ENCODE measurements around the gene SBF1.
"Not testable (repeated sequence)": the region's sequence is repeated elsewhere in the genome, so short reads cannot be mapped to it uniquely, and the experiment has no call there.

The SBF1 gene

GRCh38 chr22:50474710-50475651 lies at the start of gene SBF1:
TSS of gene SBF1 (minus strand) at chr22:50475035. CDS start at chr22:50474840, 195 bp downstream.
- Mint-ChIP-seq H3K9me3 (no peaks in the 10 kb centered on the region), H3K27ac (peak within 1 kb of the TSS; percentile 85), H3K4me1 (ENCODE audit: low read depth) (peaks cover 43% of the 10 kb centered on the region), H3K27me3 (peaks cover 5% of the 10 kb centered on the region), H3K36me3 (ENCODE audit: low read depth) (no peaks in the 10 kb centered on the region), H3K4me3 (peak within 1 kb of the TSS; percentile 93)

- Mint-ChIP-seq H3K27ac (peak overlapping the region; percentile 89), H3K27me3 (no peaks in the 10 kb centered on the region), H3K4me3 (peak overlapping the region; percentile 93), H3K9me3 (no peaks in the 10 kb centered on the region), H3K4me1 (ENCODE audit: low read depth) (peaks cover 26% of the 10 kb centered on the region), H3K36me3 (ENCODE audit: low read depth) (peaks cover 32% of the 10 kb centered on the region)
Measured at GRCh38 chr22:50523806-50524675, 49.2 kb upstream of the SBF1 start.

- Mint-ChIP-seq H3K4me1 (ENCODE audit: low read depth) (peaks cover 23% of the 10 kb centered on the region), H3K27me3 (no peaks in the 10 kb centered on the region), H3K36me3 (ENCODE audit: low read depth) (peaks cover 35% of the 10 kb centered on the region), H3K27ac (peak overlapping the region; percentile 11), H3K9me3 (no peaks in the 10 kb centered on the region), H3K4me3 (peak overlapping the region; percentile 41)
Measured at GRCh38 chr22:50523458-50523805, 48.6 kb upstream of the SBF1 start.

- Mint-ChIP-seq H3K4me1 (ENCODE audit: low read depth) (peaks cover 18% of the 10 kb centered on the region), H3K4me3 (peak overlapping the region; percentile 41), H3K27ac (peak overlapping the region; percentile 11), H3K9me3 (no peaks in the 10 kb centered on the region), H3K27me3 (no peaks in the 10 kb centered on the region), H3K36me3 (ENCODE audit: low read depth) (peaks cover 33% of the 10 kb centered on the region)
Measured at GRCh38 chr22:50522806-50523438, 48.1 kb upstream of the SBF1 start.

- no peak overlapping the region for H3K27ac Mint-ChIP-seq
- peaks cover 32% of the 10 kb centered on the region for H3K36me3 Mint-ChIP-seq (ENCODE audit: low read depth)
- H3K4me3 Mint-ChIP-seq = no peak overlapping the region
- H3K4me1 Mint-ChIP-seq (ENCODE audit: low read depth) = peaks cover 11% of the 10 kb centered on the region
- H3K9me3 Mint-ChIP-seq = no peaks in the 10 kb centered on the region
- H3K27me3 Mint-ChIP-seq = no peaks in the 10 kb centered on the region
Measured at GRCh38 chr22:50522208-50522805, 47.5 kb upstream of the SBF1 start.

- Mint-ChIP-seq H3K27me3 (no peaks in the 10 kb centered on the region), H3K27ac (no peak overlapping the region), H3K36me3 (ENCODE audit: low read depth) (peaks cover 30% of the 10 kb centered on the region), H3K4me1 (ENCODE audit: low read depth) (peaks cover 7% of the 10 kb centered on the region), H3K9me3 (no peaks in the 10 kb centered on the region), H3K4me3 (no peak overlapping the region)
Measured at GRCh38 chr22:50521710-50522109, 46.9 kb upstream of the SBF1 start.

- no peaks in the 10 kb centered on the region for H3K27me3 Mint-ChIP-seq
Measured at GRCh38 chr22:50520826-50521453, 46.1 kb upstream of the SBF1 start.

GRCh38 chr22:50520184-50520583 lies 45.3 kb upstream of the SBF1 start:
- peaks cover 42% of the 10 kb centered on the region for H3K36me3 Mint-ChIP-seq (ENCODE audit: low read depth)
- not testable (repeated sequence) for H3K4me1 Mint-ChIP-seq (ENCODE audit: low read depth); H3K4me3 Mint-ChIP-seq; H3K9me3 Mint-ChIP-seq; H3K27ac Mint-ChIP-seq; H3K27me3 Mint-ChIP-seq

More at GRCh38 chr22:50520826-50521453, 46.1 kb upstream of the SBF1 start:
- no peak overlapping the region for H3K27ac Mint-ChIP-seq
- no peaks in the 10 kb centered on the region for H3K9me3 Mint-ChIP-seq
- peaks cover 38% of the 10 kb centered on the region for H3K36me3 Mint-ChIP-seq (ENCODE audit: low read depth)
- peaks cover 7% of the 10 kb centered on the region for H3K4me1 Mint-ChIP-seq (ENCODE audit: low read depth)
- no peak overlapping the region for H3K4me3 Mint-ChIP-seq

- peaks cover 5% of the 10 kb centered on the region for H3K4me1 Mint-ChIP-seq (ENCODE audit: low read depth)
- no peak overlapping the region for H3K27ac Mint-ChIP-seq
- no peak overlapping the region for H3K4me3 Mint-ChIP-seq
- peaks cover 41% of the 10 kb centered on the region for H3K36me3 Mint-ChIP-seq (ENCODE audit: low read depth)
- no peaks in the 10 kb centered on the region for H3K9me3 Mint-ChIP-seq
- H3K27me3 Mint-ChIP-seq = no peaks in the 10 kb centered on the region
Measured at GRCh38 chr22:50519151-50519550, 44.3 kb upstream of the SBF1 start.

- Mint-ChIP-seq H3K27me3 (no peaks in the 10 kb centered on the region), H3K27ac (no peak overlapping the region), H3K36me3 (ENCODE audit: low read depth) (peaks cover 41% of the 10 kb centered on the region), H3K4me1 (ENCODE audit: low read depth) (peaks cover 5% of the 10 kb centered on the region), H3K9me3 (no peaks in the 10 kb centered on the region), H3K4me3 (no peak overlapping the region)
Measured at GRCh38 chr22:50518606-50519005, 43.8 kb upstream of the SBF1 start.

GRCh38 chr22:50517495-50518260 lies 42.8 kb upstream of the SBF1 start:
- H3K9me3 Mint-ChIP-seq = no peaks in the 10 kb centered on the region
- H3K4me1 Mint-ChIP-seq (ENCODE audit: low read depth) = peaks cover 8% of the 10 kb centered on the region
- H3K4me3 Mint-ChIP-seq = no peak overlapping the region
- no peak overlapping the region for H3K27ac Mint-ChIP-seq
- H3K27me3 Mint-ChIP-seq = no peaks in the 10 kb centered on the region
- H3K36me3 Mint-ChIP-seq (ENCODE audit: low read depth) = peaks cover 44% of the 10 kb centered on the region

GRCh38 chr22:50516891-50517290 lies 42.1 kb upstream of the SBF1 start:
- H3K4me1 Mint-ChIP-seq (ENCODE audit: low read depth) = peaks cover 16% of the 10 kb centered on the region
- H3K36me3 Mint-ChIP-seq (ENCODE audit: low read depth) = peaks cover 52% of the 10 kb centered on the region
- no peak overlapping the region for H3K4me3 Mint-ChIP-seq
- no peaks in the 10 kb centered on the region for H3K27me3 Mint-ChIP-seq
- no peaks in the 10 kb centered on the region for H3K9me3 Mint-ChIP-seq
- H3K27ac Mint-ChIP-seq = no peak overlapping the region

- Mint-ChIP-seq H3K4me1 (ENCODE audit: low read depth) (peaks cover 17% of the 10 kb centered on the region), H3K4me3 (no peak overlapping the region), H3K27me3 (no peaks in the 10 kb centered on the region), H3K36me3 (ENCODE audit: low read depth) (peaks cover 52% of the 10 kb centered on the region), H3K9me3 (no peaks in the 10 kb centered on the region), H3K27ac (no peak overlapping the region)
Measured at GRCh38 chr22:50516068-50516467, 41.2 kb upstream of the SBF1 start.
